Natural killer cell (primary cell): Measurements from ENCODE around the gene CMBL. TPM values are rescaled to one million over a fixed set of nuclear protein-coding genes. Genes with fewer than 3 reads are reported as not detected.

Experiments used
- ATAC-seq, 3 donors: fragments of 150-1000 bp in 2 of 3; fragments of 200-7000 bp in 1 of 3; cut with Tn5 transposase; 1 replicate in 1 of 3; 2 replicates in 2 of 3; pipeline ENCODE4 v1.10.0; 2021; ENCODE audit warnings: mild to moderate bottlenecking in 2 of 3, moderate library complexity in 2 of 3
- DNase-seq, 2 donors: peaks; one replicate each; pipeline versions ENCODE4 v3.0.0 to v3.0.0-alpha.2; 2013 to 2021; ENCODE audit warnings: mixed read lengths in 1 of 2
- H3K27ac ChIP-seq: one replicate; pipeline ENCODE4 v1.5.1; 2013; ENCODE audit warnings: mild to moderate bottlenecking, low read length
- H3K27me3 ChIP-seq: one replicate; pipeline ENCODE4 v1.6.1; 2013; ENCODE audit warnings: low read length; ENCODE audit not compliant: control insufficient read depth, insufficient read depth
- H3K36me3 ChIP-seq: one replicate; pipeline ENCODE4 v1.6.1; 2013; ENCODE audit warnings: low read length; ENCODE audit not compliant: control insufficient read depth, insufficient read depth
- H3K4me1 ChIP-seq: one replicate; pipeline ENCODE4 v1.6.1; 2013; ENCODE audit warnings: low read length; ENCODE audit not compliant: control insufficient read depth, insufficient read depth
- H3K4me3 ChIP-seq: one replicate; pipeline ENCODE4 v1.5.1; 2013; ENCODE audit warnings: low read length
- H3K9me3 ChIP-seq: one replicate; pipeline ENCODE4 v1.6.1; 2013; ENCODE audit warnings: low read length; ENCODE audit not compliant: control insufficient read depth, insufficient read depth
- H3K27ac Mint-ChIP-seq, 2 donors: one replicate each; pipeline ENCODE4 v1.8.0; 2022; ENCODE audit warnings: mild to moderate bottlenecking in 2 of 2, mixed read lengths in 2 of 2, moderate library complexity in 1 of 2
- H3K27me3 Mint-ChIP-seq, 2 donors: one replicate each; pipeline ENCODE4 v1.8.0; 2022; ENCODE audit warnings: low read depth in 2 of 2, mixed read lengths in 2 of 2
- H3K36me3 Mint-ChIP-seq: one replicate; pipeline ENCODE4 v1.8.0; 2022; ENCODE audit warnings: mixed read lengths
- H3K4me1 Mint-ChIP-seq, 2 donors: one replicate each; pipeline ENCODE4 v1.8.0; 2022; ENCODE audit warnings: mixed read lengths in 2 of 2
- H3K4me3 Mint-ChIP-seq: one replicate; pipeline ENCODE4 v1.8.0; 2022; ENCODE audit warnings: mild to moderate bottlenecking, moderate library complexity, mixed read lengths
- H3K9me3 Mint-ChIP-seq, 2 donors: one replicate each; pipeline ENCODE4 v1.8.0; 2022; ENCODE audit warnings: mixed read lengths in 2 of 2
- WGBS: methylation state at CpG from one replicate; pipeline ENCODE4 v1.1.7; 2013; ENCODE audit warnings: missing lambda C conversion rate; ENCODE audit not compliant: insufficient coverage; 5-methylcytosine and 5-hydroxymethylcytosine counted together
- intact Hi-C: fragments of 100-400 bp; cut with micrococcal nuclease; formaldehyde crosslinking; loops from one replicate; pipeline ENCODE4 v1.14.2; 2022
- total RNA-seq, 4 donors: library from RNA; stranded (reverse); fragments of 120-200 nt in 1 of 4; gene quantifications; one replicate each; pipeline versions ENCODE4 v1.2.3 to v1.2.4, GENCODE V29; 2013 to 2022
- TF ChIP-seq, protein P1 (sequence below): fragments of 200-600 bp; IDR thresholded peaks from one replicate; pipeline ENCODE4 v1.8.0; 2022; ENCODE audit warnings: antibody characterized with exemption

Gene CMBL
- total RNA-seq, 3 donors from 2014 or later (not counting 1 experiment from before 2014, with no cell fraction given) = 0.45 to 1.0 TPM; not detected in 1

DNA sequence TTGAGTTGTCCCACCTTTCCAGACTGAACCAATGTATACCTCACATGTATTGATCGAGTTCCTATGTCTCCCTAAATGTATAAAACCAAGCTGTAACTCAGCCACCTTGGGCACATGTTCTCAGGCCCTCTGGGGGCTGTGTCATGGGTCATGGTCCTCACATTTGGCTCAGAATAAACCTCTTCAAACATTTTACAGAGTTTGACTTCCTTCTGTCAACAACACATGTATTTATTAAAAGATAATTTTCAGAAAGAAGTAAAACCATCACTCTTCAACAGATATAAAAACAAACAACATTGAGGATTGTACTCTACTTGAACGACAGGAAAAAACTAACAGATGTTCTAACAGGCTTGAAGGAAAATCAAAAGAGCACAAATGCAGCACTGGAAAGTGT, 4.5 kb downstream of the CMBL start:
- intact Hi-C loops = no loop called here
- H3K27ac ChIP-seq = no peak overlapping the region
- no peaks in the 10 kb centered on the region for H3K27me3 ChIP-seq
- Mint-ChIP-seq H3K4me1 (peaks cover 8 to 14% of the 10 kb centered on the region in 2 donors), H3K9me3 (no peaks in the 10 kb centered on the region), H3K27ac (no peak overlapping the region), H3K36me3 (no peaks in the 10 kb centered on the region), H3K27me3 (peaks cover 9 to 14% of the 10 kb centered on the region in 2 donors), H3K4me3 (no peak overlapping the region)
- H3K9me3 ChIP-seq = no peaks in the 10 kb centered on the region
- no peak overlapping the region for H3K4me3 ChIP-seq
- no peaks in the 10 kb centered on the region for H3K4me1 ChIP-seq
- H3K36me3 ChIP-seq = no peaks in the 10 kb centered on the region
- ATAC-seq (no peak), DNase-seq (no peak)
- TF ChIP-seq, protein P1, sequence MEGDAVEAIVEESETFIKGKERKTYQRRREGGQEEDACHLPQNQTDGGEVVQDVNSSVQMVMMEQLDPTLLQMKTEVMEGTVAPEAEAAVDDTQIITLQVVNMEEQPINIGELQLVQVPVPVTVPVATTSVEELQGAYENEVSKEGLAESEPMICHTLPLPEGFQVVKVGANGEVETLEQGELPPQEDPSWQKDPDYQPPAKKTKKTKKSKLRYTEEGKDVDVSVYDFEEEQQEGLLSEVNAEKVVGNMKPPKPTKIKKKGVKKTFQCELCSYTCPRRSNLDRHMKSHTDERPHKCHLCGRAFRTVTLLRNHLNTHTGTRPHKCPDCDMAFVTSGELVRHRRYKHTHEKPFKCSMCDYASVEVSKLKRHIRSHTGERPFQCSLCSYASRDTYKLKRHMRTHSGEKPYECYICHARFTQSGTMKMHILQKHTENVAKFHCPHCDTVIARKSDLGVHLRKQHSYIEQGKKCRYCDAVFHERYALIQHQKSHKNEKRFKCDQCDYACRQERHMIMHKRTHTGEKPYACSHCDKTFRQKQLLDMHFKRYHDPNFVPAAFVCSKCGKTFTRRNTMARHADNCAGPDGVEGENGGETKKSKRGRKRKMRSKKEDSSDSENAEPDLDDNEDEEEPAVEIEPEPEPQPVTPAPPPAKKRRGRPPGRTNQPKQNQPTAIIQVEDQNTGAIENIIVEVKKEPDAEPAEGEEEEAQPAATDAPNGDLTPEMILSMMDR = no peak
- whole genome bisulfite sequencing = 55% methylated on average over 2 of the region's 2 CpGs

DNA sequence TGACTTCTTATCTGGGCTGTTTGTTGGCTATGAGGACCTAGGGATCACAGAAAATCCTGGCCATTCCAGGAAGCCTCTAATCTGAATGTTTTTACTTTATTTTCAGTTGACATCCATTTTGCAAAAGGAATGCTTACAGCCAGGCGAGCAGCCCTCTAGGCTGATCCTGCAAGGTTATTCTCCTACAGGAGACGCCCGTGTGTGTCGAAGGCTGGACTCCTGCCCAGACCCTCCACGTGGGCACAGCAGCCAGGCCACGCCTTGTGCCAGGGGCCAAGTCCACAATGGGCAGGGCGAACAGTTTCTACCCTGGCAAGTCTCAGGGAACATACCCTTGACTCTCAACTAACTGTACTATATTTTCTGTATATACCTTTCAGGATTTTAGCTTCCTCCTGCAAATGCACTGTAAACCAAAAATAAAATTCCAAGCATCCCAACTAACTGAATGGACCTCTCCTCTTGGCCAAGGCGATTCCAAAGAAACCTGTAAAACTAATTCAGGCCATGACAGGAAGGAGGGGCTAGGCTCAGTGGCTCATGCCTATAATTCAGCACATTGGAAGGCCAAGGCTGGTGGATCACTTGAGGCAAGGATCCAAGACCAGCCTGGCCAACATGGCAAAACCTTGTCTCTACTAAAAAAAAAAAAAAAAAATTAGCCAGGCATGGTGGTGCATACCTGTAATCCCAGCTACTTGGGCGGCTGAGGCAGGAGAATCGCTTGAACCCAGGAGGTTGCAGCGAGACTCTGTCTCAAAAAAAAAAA, 5.7 kb downstream of the CMBL start:
- no peaks in the 10 kb centered on the region for H3K27me3 ChIP-seq
- DNase-seq (no peak), ATAC-seq (no peak)
- H3K4me3 ChIP-seq = no peak overlapping the region
- H3K4me1 ChIP-seq = no peaks in the 10 kb centered on the region
- no peaks in the 10 kb centered on the region for H3K9me3 ChIP-seq
- H3K27ac ChIP-seq = no peak overlapping the region
- intact Hi-C loops = no loop called here
- WGBS = 92% methylated on average over 10 of the region's 11 CpGs
- peaks cover 2 to 6% of the 10 kb centered on the region in 2 donors for H3K4me1 Mint-ChIP-seq
- no peaks in the 10 kb centered on the region for H3K36me3 ChIP-seq
- TF ChIP-seq, protein P1 = no peak
- H3K27ac Mint-ChIP-seq = no peak overlapping the region
- no peaks in the 10 kb centered on the region for H3K9me3 Mint-ChIP-seq
- no peak overlapping the region for H3K4me3 Mint-ChIP-seq
- peaks cover 10 to 13% of the 10 kb centered on the region in 2 donors for H3K27me3 Mint-ChIP-seq
- no peaks in the 10 kb centered on the region for H3K36me3 Mint-ChIP-seq

DNA sequence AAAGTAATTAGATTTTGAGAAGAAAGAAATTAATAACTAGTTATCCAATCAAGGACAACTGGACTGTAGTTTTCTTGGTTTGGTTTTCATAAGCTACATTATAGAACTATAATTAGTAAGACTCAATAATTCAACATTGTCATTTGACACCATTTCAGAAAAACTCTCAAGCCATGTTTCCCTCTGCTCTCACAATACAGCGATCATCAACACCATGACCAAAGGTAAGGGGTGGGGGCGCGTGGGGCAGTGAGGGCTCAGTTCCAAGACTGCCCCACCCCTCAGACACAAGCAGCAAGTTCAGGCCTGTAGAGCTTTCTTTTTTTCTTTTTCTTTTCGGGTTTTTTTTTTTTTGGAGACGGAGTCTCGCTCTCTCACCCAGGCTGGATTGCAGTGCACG, 6.4 kb downstream of the CMBL start:
- H3K27me3 ChIP-seq = no peaks in the 10 kb centered on the region
- intact Hi-C loops = no loop called here
- Mint-ChIP-seq H3K36me3 (no peaks in the 10 kb centered on the region), H3K4me1 (peaks cover 0 to 4% of the 10 kb centered on the region in 2 donors), H3K4me3 (no peak overlapping the region), H3K27ac (no peak overlapping the region), H3K9me3 (no peaks in the 10 kb centered on the region), H3K27me3 (peaks cover 6 to 16% of the 10 kb centered on the region in 2 donors)
- 96% methylated on average over 7 of the region's 7 CpGs for WGBS
- no peak for DNase-seq
- no peak for ATAC-seq
- no peak overlapping the region for H3K27ac ChIP-seq
- no peak overlapping the region for H3K4me3 ChIP-seq
- H3K4me1 ChIP-seq = no peaks in the 10 kb centered on the region
- TF ChIP-seq, protein P1 = no peak
- no peaks in the 10 kb centered on the region for H3K36me3 ChIP-seq
- no peaks in the 10 kb centered on the region for H3K9me3 ChIP-seq

DNA sequence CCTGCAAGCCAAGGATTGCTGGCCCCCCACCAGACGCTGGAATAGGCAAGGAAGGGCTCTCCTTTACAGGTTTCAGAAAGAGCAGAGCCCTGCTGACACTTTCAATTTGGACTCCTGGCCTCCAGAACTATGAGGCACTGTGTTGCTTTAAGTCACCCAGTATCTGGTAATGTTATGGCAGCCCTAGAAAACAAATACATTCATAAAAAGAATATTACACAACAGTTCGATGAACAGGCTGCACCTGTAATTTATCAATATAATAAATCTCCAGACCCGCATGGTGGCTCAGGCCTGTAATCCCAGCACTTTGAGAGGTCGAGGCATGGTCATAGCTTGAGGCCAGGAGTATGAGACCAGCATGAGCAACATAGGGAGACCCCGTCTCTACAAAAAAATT, 7.5 kb downstream of the CMBL start:
- WGBS = 85% methylated on average over 5 of the region's 5 CpGs
- H3K4me3 Mint-ChIP-seq = no peak overlapping the region

More for the DNA sequence above, 7.5 kb downstream of the CMBL start:
- no peak for DNase-seq
- no peak for ATAC-seq
- Mint-ChIP-seq H3K27me3 (peaks cover 0 to 13% of the 10 kb centered on the region in 2 donors), H3K27ac (no peak overlapping the region), H3K4me1 (no peaks in the 10 kb centered on the region), H3K36me3 (no peaks in the 10 kb centered on the region), H3K9me3 (no peaks in the 10 kb centered on the region)
- intact Hi-C loops = no loop called here
- no peak overlapping the region for H3K4me3 ChIP-seq
- no peak overlapping the region for H3K27ac ChIP-seq
- H3K4me1 ChIP-seq = no peaks in the 10 kb centered on the region
- TF ChIP-seq, protein P1 = no peak
- no peaks in the 10 kb centered on the region for H3K36me3 ChIP-seq
- no peaks in the 10 kb centered on the region for H3K9me3 ChIP-seq
- no peaks in the 10 kb centered on the region for H3K27me3 ChIP-seq
